HG03159 (cell line): ENCODE measurements around the gene USP5.

Source experiments
- ATAC-seq: cut with Tn5 transposase; IDR thresholded peaks from one replicate; pipeline ENCODE4 v1.9.1; 2021; ENCODE audit warnings: mild to moderate bottlenecking, moderate library complexity; ENCODE audit not compliant: unreplicated experiment

USP5 gene

GRCh38 chr12:6909421-6910145 is 57.6 kb downstream of the USP5 start:
- ATAC-seq = no peak

DNA sequence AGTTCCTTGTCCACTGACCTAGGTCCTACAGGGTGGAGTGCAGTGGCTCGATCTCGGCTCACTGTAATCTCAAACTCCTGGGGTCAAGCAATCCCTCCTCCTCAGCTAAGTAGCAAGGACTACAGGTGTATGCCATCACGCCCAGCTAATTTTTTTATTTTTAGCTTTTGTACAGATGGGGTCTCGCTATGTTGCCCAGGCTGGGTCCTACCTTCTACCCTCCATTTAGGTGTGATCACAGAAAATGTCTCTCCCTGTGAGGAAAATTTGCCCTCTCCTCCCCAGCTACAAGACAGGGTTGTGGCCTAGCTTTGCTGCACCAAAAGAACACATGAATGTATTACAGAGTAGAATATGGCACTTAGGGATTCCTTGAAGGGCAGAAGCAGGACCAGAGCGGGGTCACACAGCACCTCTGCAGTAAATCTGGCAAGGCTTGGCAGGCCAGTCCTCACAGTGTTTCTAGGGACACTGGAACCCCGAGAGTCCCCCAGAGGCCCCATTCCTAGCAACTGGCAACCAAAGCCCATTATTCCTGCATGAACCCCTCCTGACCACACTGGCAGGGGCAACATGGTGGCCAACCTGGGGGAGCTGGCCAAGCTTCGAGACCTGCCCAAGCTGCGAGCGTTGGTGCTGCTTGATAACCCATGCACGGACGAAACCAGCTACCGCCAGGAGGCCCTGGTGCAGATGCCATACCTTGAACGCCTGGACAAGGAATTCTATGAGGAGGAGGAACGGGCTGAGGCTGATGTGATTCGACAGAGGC is 60.4 kb downstream of the USP5 start:
- ATAC-seq = no peak

- peak; percentile 63 for ATAC-seq
Measured at GRCh38 chr12:6914246-6914946, 62.4 kb downstream of the USP5 start, which contains the start of gene ENO2. ENO2 (plus strand) TSS chr12:6914580; CDS start chr12:6915833, 1,253 bp downstream.

- no peak for ATAC-seq
Measured at GRCh38 chr12:6914947-6915788, 63.2 kb downstream of the USP5 start.

DNA sequence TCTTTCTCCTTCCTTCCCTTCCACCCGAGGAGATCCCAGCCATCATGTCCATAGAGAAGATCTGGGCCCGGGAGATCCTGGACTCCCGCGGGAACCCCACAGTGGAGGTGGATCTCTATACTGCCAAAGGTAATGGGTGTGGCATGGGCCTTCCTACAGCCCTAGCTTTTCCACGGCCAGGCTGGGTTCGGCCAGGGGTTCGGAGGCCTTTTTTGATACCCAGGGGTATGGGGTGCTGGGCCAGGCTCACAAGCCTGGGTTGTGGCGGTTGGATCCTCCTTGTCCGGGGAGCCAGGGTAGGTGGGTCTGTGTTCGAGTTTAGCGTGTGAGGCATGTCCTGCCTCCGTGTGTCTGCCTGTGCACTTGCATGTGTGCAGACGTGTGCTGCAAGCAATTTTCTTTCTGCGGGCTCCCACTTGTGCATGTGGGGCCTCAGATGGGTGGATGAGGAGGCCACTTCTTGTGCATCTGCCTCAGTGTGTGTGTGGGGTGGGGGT is 63.9 kb downstream of the USP5 start:
- ATAC-seq = no peak
